PFSK-1 (cell line): Measurements from ENCODE around the gene FOXF1.

Source experiments
- FOXP2 ChIP-seq: optimal IDR thresholded peaks from 2 replicates; pipeline ENCODE3; 2011; ENCODE audit warnings: borderline replicate concordance, control low read depth, inconsistent platforms; ENCODE audit not compliant: insufficient read depth; ENCODE audit errors: extremely low read length, extremely low read depth
- POLR2AphosphoS5 ChIP-seq: IDR thresholded peaks from 2 replicates; pipeline ENCODE4 v1.6.1; 2012; ENCODE audit warnings: low read depth, mild to moderate bottlenecking, control low read depth, low read length, moderate library complexity
- SIN3A ChIP-seq: IDR thresholded peaks from 2 replicates; pipeline ENCODE4 v1.6.1; 2012; ENCODE audit warnings: mild to moderate bottlenecking, low read length, moderate library complexity, borderline replicate concordance; ENCODE audit not compliant: insufficient read depth
- TAF1 ChIP-seq: IDR thresholded peaks from 2 replicates; pipeline ENCODE4 v1.6.1; 2012; ENCODE audit warnings: low read length, control low read depth, borderline replicate concordance; ENCODE audit not compliant: insufficient read depth
- TF ChIP-seq, protein P1 (sequence below), 2 experiments: IDR thresholded peaks; 2 replicates each; pipeline versions ENCODE4 v1.6.1 to v1.8.0; 2011 to 2012; ENCODE audit warnings: low read depth in 2 of 2, low read length in 2 of 2, control low read depth in 1 of 2, inconsistent platforms in 1 of 2, mild to moderate bottlenecking in 1 of 2, moderate library complexity in 1 of 2; ENCODE audit not compliant: insufficient read depth in 1 of 2

Gene FOXF1

DNA sequence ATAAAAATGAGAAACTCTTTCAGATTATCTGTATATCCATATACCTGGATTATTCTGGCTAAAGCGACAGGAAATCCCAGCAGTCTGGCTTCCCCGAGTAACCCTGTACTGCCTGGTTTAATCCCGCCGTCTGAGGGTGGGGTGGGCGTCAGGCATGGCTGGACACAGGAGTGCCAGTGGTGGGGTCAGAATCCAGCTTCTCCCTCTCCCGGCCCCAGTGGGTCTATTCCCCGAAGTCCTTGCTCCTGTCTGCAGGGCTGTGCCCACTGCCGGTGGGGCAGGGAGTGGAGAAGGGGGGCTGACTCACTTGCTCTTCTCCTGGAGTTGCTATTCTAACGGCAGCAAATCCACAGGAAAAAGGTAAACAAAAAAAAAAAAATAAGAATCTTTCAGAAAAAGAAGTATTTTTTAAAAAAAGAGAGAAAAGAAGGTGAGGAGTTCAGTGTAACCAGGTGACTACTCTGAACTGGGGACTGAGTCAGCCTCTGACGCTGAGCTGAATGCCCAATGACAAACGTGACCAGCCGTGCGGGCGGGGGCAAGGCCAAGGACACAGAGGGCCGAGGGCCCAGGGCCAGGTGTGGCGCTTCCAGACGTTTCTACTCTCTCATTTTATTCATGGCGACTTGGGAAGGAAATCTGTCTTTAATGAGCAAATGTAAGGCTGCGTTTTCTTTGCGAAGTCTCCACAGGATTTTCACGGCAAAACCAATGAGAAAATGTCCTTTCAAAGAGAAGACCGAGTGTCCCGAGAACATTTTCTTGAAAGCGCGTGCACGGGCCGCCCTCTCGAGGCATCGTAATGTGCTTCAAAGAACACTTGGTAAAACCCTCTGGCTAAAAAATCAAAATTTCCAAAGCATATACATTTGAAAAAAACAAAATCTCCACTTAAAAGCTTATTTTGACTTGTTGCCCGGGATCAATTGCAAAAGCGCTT is 20.2 kb downstream of the FOXF1 start:
- TF ChIP-seq SIN3A: no peak
- TF ChIP-seq FOXP2: no peak
- TF ChIP-seq, protein P1, sequence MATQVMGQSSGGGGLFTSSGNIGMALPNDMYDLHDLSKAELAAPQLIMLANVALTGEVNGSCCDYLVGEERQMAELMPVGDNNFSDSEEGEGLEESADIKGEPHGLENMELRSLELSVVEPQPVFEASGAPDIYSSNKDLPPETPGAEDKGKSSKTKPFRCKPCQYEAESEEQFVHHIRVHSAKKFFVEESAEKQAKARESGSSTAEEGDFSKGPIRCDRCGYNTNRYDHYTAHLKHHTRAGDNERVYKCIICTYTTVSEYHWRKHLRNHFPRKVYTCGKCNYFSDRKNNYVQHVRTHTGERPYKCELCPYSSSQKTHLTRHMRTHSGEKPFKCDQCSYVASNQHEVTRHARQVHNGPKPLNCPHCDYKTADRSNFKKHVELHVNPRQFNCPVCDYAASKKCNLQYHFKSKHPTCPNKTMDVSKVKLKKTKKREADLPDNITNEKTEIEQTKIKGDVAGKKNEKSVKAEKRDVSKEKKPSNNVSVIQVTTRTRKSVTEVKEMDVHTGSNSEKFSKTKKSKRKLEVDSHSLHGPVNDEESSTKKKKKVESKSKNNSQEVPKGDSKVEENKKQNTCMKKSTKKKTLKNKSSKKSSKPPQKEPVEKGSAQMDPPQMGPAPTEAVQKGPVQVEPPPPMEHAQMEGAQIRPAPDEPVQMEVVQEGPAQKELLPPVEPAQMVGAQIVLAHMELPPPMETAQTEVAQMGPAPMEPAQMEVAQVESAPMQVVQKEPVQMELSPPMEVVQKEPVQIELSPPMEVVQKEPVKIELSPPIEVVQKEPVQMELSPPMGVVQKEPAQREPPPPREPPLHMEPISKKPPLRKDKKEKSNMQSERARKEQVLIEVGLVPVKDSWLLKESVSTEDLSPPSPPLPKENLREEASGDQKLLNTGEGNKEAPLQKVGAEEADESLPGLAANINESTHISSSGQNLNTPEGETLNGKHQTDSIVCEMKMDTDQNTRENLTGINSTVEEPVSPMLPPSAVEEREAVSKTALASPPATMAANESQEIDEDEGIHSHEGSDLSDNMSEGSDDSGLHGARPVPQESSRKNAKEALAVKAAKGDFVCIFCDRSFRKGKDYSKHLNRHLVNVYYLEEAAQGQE (IDR thresholded peaks at IDR 0.05; ENCODE audit: insufficient read depth in 1 of 2, low read depth in 2 of 2, low read length in 2 of 2): no peak
- TF ChIP-seq POLR2AphosphoS5: no peak
- no peak for TF ChIP-seq TAF1

DNA sequence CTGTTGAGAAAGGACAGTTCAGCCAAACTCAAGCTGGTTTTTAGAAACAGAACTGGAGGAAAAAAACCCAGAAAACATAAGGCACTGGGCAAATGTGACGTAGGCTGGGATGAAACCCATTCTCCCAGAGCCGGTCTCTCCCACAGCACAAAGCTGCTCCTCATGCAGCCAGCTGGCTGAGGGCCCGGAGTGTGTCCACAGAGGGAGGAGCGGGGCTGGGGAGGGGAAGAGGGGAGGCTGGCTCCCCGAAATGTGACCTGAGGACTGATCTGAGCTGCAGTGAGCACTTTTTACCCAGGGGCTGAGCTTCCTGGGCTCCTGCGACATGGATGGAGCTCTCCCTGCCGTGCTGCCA is 20.8 kb downstream of the FOXF1 start:
- TF ChIP-seq FOXP2: no peak
- TF ChIP-seq, protein P1 (IDR thresholded peaks at IDR 0.05; ENCODE audit: insufficient read depth in 1 of 2, low read depth in 2 of 2, low read length in 2 of 2): no peak
- no peak for TF ChIP-seq POLR2AphosphoS5
- no peak for TF ChIP-seq TAF1
- no peak for TF ChIP-seq SIN3A

DNA sequence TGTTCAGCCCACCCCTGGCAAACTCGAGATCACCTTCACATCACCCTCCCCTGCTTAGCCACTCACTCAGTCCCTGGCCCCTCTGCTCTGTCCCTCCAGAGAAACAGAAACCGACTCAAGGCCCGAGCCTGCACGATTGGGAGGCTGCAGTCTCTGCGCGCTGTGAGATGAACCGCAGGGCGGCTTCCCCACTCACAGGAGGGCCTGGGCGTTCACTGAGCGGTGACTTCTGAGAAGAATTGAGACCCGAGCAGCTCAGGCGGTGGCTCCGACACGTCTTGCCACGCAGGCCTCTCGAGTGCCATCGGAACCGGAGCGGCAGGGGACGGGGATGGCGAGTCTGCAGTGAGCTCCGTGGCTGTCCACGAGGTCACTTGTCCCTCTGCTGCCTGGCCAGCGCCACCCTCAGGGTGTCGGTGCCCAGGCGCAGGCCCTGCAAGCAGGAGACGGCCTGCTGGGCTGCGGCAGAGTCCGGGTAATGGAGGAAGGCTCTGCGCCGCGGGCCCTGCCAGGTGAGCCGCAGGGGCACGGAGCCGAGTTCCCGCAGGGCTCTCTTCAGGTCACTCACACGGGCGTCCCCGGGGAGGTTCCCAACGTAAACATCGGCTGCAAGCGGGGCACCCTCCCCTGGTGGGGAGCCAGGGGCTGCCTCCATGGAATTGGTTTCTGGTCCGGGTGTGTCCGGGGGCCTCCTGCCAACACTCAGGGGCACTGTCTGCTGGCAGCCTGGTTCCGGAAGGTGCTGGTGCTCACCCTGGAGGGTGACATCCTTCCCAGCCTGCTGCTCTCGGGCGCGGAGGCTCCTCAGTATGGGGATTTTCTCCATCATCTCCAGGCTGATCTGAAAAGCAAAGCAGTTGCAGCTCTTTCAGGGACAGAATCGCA is 21.6 kb downstream of the FOXF1 start:
- TF ChIP-seq TAF1 (no peak), SIN3A (no peak), POLR2AphosphoS5 (no peak), FOXP2 (no peak)
- TF ChIP-seq, protein P1 (IDR thresholded peaks at IDR 0.05; ENCODE audit: insufficient read depth in 1 of 2, low read depth in 2 of 2, low read length in 2 of 2): no peak

DNA sequence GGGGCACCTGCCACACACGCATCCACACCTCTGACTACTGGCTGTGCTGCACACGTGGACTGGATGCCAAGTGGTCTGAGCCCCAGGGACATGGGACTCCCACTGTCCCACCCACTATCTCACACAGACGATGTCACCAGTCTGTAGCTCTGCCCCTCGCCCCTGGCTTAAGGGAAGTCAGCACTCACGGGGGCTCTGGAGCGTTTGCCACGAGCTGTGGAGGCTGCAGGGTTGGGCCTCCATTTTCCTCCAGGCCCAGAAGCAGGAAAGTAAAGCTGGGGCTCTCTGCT is 22.1 kb downstream of the FOXF1 start:
- TF ChIP-seq SIN3A (no peak), POLR2AphosphoS5 (no peak), FOXP2 (no peak), TAF1 (no peak)
- TF ChIP-seq, protein P1 (IDR thresholded peaks at IDR 0.05; ENCODE audit: insufficient read depth in 1 of 2, low read depth in 2 of 2, low read length in 2 of 2): no peak
